ENCODE results near the gene MYH11. TPM values are rescaled to one million over a fixed set of nuclear protein-coding genes. Genes with fewer than 3 reads are reported as not detected.
"Not testable (repeated sequence)": the region's sequence is repeated elsewhere in the genome, so short reads cannot be mapped to it uniquely, and the experiment has no call there.

The MYH11 gene
- total and polyA plus RNA-seq, 10 donors: 9.6 to 135 (median 110) TPM

GRCh38 chr16:15795615-15796014 is 61.2 kb downstream of the MYH11 start:
- Histone ChIP-seq H3K4me3 (no peak overlapping the region), H3K36me3 (no peaks in the 10 kb centered on the region), H3K4me1 (peaks cover 0 to 15% (median 0%) of the 10 kb centered on the region in 6 donors), H3K27me3 (replicated peaks in 1 of 7) (no peaks in the 10 kb centered on the region), H3K27ac (no peak overlapping the region), H3K9me3 (peaks cover 0 to 13% (median 12%) of the 10 kb centered on the region in 8 donors)
- intact Hi-C loops (cut with DNase I; ENCODE audit: low total_unique reads): no loop called here
- DNase-seq: no peak
- 81 to 97% (median 93%) methylated on average over 1 of the region's 1 CpG for WGBS, 5 donors
- TF ChIP-seq POLR2A (IDR thresholded peaks at IDR 0.05) (no peak), CTCF (IDR thresholded peaks at IDR 0.05 in 8 of 11, conservative IDR thresholded peaks at IDR 0.05 in 3 of 11) (no peak), POLR2AphosphoS5 (IDR thresholded peaks at IDR 0.05) (no peak)

- H3K4me3 ChIP-seq: no peak overlapping the region
- H3K27ac ChIP-seq: peak overlapping the region in 2 of 8 donors; percentile 8 to 30
- TF ChIP-seq POLR2A (IDR thresholded peaks at IDR 0.05): no peak
- TF ChIP-seq POLR2AphosphoS5 (IDR thresholded peaks at IDR 0.05): peak in 1 of 3 donors; percentile 21
- 82 to 93% (median 86%) methylated on average over 5 of the region's 5 CpGs for WGBS, 5 donors
- peaks cover 0 to 26% (median 5%) of the 10 kb centered on the region in 6 donors for H3K4me1 ChIP-seq
- intact Hi-C loops (cut with DNase I; ENCODE audit: low total_unique reads): no loop called here
- H3K9me3 ChIP-seq: peaks cover 0 to 13% (median 12%) of the 10 kb centered on the region in 8 donors
- no peaks in the 10 kb centered on the region for H3K27me3 ChIP-seq (replicated peaks in 1 of 7)
- no peaks in the 10 kb centered on the region for H3K36me3 ChIP-seq
- DNase-seq: peak; percentile 6
Measured at GRCh38 chr16:15792563-15792971, 64.3 kb downstream of the MYH11 start.

GRCh38 chr16:15790458-15790857 is 66.4 kb downstream of the MYH11 start:
- intact Hi-C loops (cut with DNase I; ENCODE audit: low total_unique reads): no loop called here
- H3K9me3 ChIP-seq: no peaks in the 10 kb centered on the region
- no peak for TF ChIP-seq POLR2AphosphoS5 (IDR thresholded peaks at IDR 0.05)
- no peak for TF ChIP-seq CTCF (IDR thresholded peaks at IDR 0.05 in 8 of 11, conservative IDR thresholded peaks at IDR 0.05 in 3 of 11)
- no peak for TF ChIP-seq POLR2A (IDR thresholded peaks at IDR 0.05)
- H3K36me3 ChIP-seq: peaks cover 0 to 13% (median 0%) of the 10 kb centered on the region in 6 donors
- H3K27me3 ChIP-seq (replicated peaks in 1 of 7): no peaks in the 10 kb centered on the region
- peak; percentile 1 for DNase-seq
- H3K4me1 ChIP-seq: peaks cover 0 to 26% (median 5%) of the 10 kb centered on the region in 6 donors
- peak overlapping the region in 4 of 8 donors; percentile 4 to 33 (median 20) for H3K27ac ChIP-seq
- no peak overlapping the region for H3K4me3 ChIP-seq
- 67 to 85% (median 81%) methylated on average over 4 of the region's 4 CpGs for WGBS, 5 donors

GRCh38 chr16:15789816-15790215 is 67.0 kb downstream of the MYH11 start:
- H3K4me3 ChIP-seq; H3K9me3 ChIP-seq; intact Hi-C loops (cut with DNase I; ENCODE audit: low total_unique reads); H3K27me3 ChIP-seq (replicated peaks in 1 of 7): not testable (repeated sequence)
- WGBS, 5 donors: 54 to 85% (median 62%) methylated on average over 5 of the region's 5 CpGs
- Histone ChIP-seq H3K4me1 (peaks cover 0 to 26% (median 5%) of the 10 kb centered on the region in 6 donors), H3K27ac (peak overlapping the region in 4 of 8 donors; percentile 5 to 33 (median 24)), H3K36me3 (peaks cover 0 to 16% (median 0%) of the 10 kb centered on the region in 6 donors)
- peak; percentile 13 for DNase-seq

- intact Hi-C loops (cut with DNase I; ENCODE audit: low total_unique reads): no loop called here
- DNase-seq: peak; percentile 5
- H3K9me3 ChIP-seq: no peaks in the 10 kb centered on the region
- H3K27ac ChIP-seq: peak overlapping the region in 2 of 8 donors; percentile 18 to 22
- WGBS, 5 donors: 53 to 89% (median 72%) methylated on average over 2 of the region's 2 CpGs
- TF ChIP-seq POLR2AphosphoS5 (IDR thresholded peaks at IDR 0.05) (no peak), POLR2A (IDR thresholded peaks at IDR 0.05) (no peak), CTCF (IDR thresholded peaks at IDR 0.05 in 8 of 11, conservative IDR thresholded peaks at IDR 0.05 in 3 of 11) (no peak)
- no peak overlapping the region for H3K4me3 ChIP-seq
- peaks cover 0 to 26% (median 5%) of the 10 kb centered on the region in 6 donors for H3K4me1 ChIP-seq
- H3K36me3 ChIP-seq: peaks cover 0 to 24% (median 0%) of the 10 kb centered on the region in 6 donors
- no peaks in the 10 kb centered on the region for H3K27me3 ChIP-seq (replicated peaks in 1 of 7)
Measured at GRCh38 chr16:15788846-15789239, 68.0 kb downstream of the MYH11 start.

Data from spleen (tissue), 11 donors.